ENCODE measurements around the gene LCAT. TPM values are rescaled to one million over a fixed set of nuclear protein-coding genes. Genes with fewer than 3 reads are reported as not detected.

Gene LCAT
- total RNA-seq, 1 donor from 2014 or later, result 33.8 TPM

DNA sequence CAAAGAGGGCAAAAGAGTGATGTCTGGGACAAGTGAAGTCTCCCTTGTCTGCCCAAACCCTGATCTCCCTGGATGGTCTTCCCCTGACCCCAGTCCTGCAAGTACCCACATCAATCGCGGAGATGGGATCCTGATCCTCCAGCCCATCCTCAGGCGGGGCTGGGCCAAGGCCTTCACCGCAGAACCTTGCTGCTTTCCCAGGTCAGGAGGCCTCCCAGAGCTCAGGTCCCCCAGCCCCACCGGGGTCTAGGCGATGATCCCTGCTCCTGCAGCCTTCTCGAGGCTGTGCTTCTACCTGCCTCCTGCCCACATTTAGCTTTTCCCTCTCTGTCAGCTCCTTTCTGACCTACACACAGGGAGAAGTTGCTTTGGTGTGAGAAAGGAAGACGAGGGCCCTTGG, 18.2 kb upstream of the LCAT start:
- H3K27me3 ChIP-seq (ENCODE audit: low read depth), result no peaks in the 10 kb centered on the region
- peaks cover 83% of the 10 kb centered on the region for H3K4me1 ChIP-seq
- ATAC-seq (no peak), DNase-seq (no peak)
- TF ChIP-seq, protein P1, sequence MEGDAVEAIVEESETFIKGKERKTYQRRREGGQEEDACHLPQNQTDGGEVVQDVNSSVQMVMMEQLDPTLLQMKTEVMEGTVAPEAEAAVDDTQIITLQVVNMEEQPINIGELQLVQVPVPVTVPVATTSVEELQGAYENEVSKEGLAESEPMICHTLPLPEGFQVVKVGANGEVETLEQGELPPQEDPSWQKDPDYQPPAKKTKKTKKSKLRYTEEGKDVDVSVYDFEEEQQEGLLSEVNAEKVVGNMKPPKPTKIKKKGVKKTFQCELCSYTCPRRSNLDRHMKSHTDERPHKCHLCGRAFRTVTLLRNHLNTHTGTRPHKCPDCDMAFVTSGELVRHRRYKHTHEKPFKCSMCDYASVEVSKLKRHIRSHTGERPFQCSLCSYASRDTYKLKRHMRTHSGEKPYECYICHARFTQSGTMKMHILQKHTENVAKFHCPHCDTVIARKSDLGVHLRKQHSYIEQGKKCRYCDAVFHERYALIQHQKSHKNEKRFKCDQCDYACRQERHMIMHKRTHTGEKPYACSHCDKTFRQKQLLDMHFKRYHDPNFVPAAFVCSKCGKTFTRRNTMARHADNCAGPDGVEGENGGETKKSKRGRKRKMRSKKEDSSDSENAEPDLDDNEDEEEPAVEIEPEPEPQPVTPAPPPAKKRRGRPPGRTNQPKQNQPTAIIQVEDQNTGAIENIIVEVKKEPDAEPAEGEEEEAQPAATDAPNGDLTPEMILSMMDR (IDR thresholded peaks at IDR 0.05), result no peak
- H3K27ac ChIP-seq, result peak overlapping the region; percentile 58
- H3K4me3 ChIP-seq, result no peak overlapping the region
- intact Hi-C loops (cut with DNase I), result no loop called here
- H3K9me3 ChIP-seq, result no peaks in the 10 kb centered on the region
- peaks cover 62% of the 10 kb centered on the region for H3K36me3 ChIP-seq

DNA sequence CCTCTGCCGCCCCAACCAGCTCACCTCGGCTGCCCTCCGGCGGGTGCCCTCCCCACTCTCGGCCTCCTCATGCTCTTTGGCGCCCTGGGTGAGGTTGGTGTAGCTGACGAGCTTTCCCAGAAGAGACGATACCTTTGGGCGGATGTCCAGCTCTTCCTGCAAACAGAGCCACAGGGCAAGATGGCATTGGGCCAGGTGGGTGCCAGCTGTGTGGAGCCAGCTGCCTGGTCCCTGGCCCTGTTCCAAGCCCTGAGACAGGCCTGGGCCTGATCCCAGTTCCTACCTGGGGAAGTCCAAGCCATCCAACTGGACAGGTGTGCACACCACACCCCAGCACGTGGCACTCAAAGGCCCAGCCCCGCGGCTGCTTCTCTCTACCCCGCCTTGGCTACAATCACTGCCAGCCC, 17.6 kb upstream of the LCAT start:
- ATAC-seq (peak; percentile 58 to 59), DNase-seq (peak; percentile 78)
- TF ChIP-seq, protein P1 (IDR thresholded peaks at IDR 0.05), result no peak
- Histone ChIP-seq H3K27me3 (ENCODE audit: low read depth) (no peaks in the 10 kb centered on the region), H3K9me3 (no peaks in the 10 kb centered on the region), H3K36me3 (peaks cover 62% of the 10 kb centered on the region), H3K4me1 (peaks cover 77% of the 10 kb centered on the region), H3K4me3 (no peak overlapping the region), H3K27ac (peak overlapping the region; percentile 58)
- intact Hi-C loops (cut with DNase I), result no loop called here

DNA sequence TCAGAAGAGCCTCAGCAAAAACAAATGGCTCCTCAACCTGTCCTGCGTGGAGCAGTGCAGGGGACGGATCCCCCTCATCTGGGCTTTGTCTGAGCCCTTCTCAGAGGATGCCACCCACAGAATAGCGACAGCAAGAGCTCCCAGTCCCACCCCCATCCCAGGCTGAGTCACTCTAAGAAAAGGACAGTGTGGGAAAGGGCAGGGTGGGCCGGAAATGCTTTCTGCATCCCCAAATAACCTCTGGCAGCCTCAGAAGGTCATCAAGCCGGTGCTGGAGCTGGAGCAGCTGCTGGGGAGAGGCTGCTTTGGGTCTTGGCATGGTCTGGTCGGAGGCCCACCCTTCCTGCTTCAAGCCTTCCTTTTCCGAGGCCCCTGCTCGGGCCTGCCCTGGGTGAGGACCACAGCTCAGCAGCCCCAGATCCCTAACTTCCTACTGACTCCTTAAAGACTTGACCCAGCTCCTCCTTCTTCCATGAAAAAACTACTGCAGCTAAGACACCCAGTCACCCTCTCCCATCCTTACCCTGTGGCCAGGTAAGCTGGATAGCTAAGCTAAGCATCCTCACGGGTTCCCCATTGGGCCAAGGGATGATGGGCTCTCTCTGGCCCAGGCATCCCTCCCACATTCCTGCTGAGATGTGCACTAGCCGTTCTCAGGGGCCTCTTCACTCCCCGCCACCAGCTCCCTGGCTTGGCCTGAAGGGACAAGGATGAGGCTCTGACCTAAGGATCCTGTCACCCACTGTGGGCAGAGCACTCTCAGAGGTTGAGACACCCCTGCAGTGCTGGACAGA, 15.8 kb upstream of the LCAT start:
- Histone ChIP-seq H3K4me1 (peaks cover 59% of the 10 kb centered on the region), H3K36me3 (peaks cover 79% of the 10 kb centered on the region), H3K27ac (peak overlapping the region; percentile 74), H3K9me3 (no peaks in the 10 kb centered on the region), H3K27me3 (ENCODE audit: low read depth) (no peaks in the 10 kb centered on the region), H3K4me3 (no peak overlapping the region)
- DNase-seq, result no peak
- TF ChIP-seq, protein P1 (IDR thresholded peaks at IDR 0.05), result no peak
- intact Hi-C loops (cut with DNase I), result no loop called here
- peak; percentile 25 to 51 for ATAC-seq

DNA sequence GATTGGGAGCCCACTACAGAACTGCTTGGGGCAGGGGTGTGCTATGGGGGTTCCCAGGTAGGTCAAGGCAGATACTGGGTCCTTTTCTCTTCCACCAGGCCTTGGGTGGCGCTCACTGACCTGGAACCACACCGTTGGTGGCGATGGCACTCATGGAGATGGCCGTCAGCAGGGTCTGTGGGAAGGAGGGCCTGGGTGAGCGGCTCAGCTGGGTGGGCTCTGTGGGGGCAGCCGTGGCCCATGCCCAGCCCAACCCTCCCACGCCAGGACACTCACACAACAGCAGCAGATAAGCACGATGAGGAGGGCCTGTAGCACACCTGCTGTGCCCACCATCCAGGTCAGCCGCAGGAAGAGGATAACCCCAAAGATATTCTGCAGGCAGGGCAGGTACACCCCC, 13.7 kb upstream of the LCAT start:
- Histone ChIP-seq H3K36me3 (peaks cover 91% of the 10 kb centered on the region), H3K4me1 (peaks cover 43% of the 10 kb centered on the region), H3K27me3 (ENCODE audit: low read depth) (no peaks in the 10 kb centered on the region), H3K27ac (no peak overlapping the region), H3K9me3 (no peaks in the 10 kb centered on the region), H3K4me3 (no peak overlapping the region)
- ATAC-seq, result no peak
- TF ChIP-seq, protein P1 (IDR thresholded peaks at IDR 0.05), result no peak
- intact Hi-C loops (cut with DNase I), result no loop called here
- DNase-seq, result no peak

DNA sequence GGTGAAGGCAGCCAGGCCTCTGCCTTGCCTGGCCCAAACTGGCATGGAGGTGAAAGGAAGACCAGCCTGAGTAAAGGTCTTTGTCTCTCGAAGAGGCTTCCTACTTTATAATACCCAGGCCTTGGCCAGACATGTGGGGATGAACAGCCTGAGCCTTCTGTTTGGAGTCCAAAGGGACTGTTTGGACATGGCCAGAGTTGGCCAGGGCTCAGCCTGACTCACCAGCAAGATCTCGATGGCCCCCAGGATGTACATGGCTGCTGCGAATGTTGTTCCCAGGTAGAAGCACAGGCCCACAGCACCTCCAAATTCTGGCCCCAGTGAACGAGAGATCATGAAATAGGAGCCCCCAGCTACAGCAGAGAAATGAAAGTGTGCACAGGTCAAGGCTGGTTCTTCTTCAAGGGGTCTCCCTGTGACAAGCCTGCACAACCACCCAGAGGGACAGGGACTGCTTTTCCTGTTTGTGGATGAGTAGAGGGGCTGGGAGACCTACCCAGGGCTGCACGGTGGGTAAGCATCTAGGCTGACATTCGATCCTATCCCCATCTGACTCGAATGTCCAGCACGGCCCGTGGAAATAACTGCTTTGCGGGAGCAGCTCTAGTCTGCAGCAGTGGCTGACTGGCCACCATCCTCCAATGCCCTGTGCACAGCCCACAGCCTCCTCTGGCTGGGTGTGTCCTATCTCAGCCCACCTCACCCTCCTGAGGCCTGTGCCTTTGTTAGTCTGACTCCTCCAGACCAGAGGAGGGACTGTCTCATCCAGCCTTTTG, 10.7 kb upstream of the LCAT start:
- TF ChIP-seq, protein P1 (IDR thresholded peaks at IDR 0.05), result no peak
- H3K36me3 ChIP-seq, result peaks cover 91% of the 10 kb centered on the region
- H3K4me1 ChIP-seq, result peaks cover 22% of the 10 kb centered on the region
- ATAC-seq (no peak), DNase-seq (no peak)
- no peak overlapping the region for H3K4me3 ChIP-seq
- no peaks in the 10 kb centered on the region for H3K27me3 ChIP-seq (ENCODE audit: low read depth)
- no peak overlapping the region for H3K27ac ChIP-seq
- intact Hi-C loops (cut with DNase I), result no loop called here
- no peaks in the 10 kb centered on the region for H3K9me3 ChIP-seq
